Activated CD8-positive, alpha-beta memory T cell treated with anti-CD3 and anti-CD28 coated beads for 24 hours (primary cell): ENCODE data around the gene PPP6R1.

Experiments used
- DNase-seq: peaks from one replicate; pipeline ENCODE4 v3.0.0-alpha.2; 2020

PPP6R1 gene

DNA sequence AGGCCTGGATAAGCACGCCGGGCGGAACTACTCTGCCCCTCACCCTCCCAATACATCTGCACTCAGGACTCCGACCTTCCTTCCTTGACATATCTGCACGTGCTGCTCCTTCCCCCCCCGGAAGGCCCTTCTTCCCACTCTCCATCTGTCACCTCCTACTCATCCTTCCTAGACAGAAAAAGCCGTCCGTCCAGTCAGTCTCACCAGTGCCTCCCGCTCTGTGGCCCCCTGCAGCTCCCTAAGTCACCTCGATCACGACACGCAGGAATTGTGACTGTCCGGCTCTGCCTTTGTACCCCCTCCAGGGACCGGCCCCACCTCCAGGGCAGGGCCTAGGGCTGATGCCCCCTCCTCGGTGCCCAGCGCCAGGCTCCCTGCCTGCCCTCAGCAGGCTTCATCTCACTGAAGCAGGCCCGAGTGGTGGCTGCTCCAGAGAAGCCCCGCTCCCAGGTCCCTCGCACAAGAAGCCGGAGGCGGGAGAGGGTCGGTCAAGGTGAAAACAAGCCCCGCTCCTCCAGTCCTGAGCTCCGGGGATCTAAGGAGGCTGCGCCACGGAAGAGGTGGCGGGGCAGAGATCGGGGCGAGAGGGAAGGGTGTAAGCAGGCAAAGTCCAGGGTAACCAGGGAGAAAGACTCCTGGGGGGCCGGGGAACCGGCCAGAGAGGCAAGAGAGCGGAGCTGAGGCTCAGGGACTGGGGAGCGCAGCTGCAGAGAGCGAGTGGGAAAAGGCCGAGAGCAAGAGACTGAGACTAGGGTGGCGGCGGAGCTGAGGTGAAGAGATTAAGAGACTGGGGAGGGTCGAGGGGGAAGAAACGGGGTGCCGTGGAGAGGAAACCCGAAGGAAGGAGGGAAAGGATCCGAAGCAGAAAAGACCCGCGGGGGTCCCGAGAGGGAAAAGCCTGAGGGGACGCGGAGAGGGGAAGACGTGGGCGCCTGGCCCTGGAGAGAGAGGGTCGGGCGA is 1.1 kb downstream of the PPP6R1 start:
- DNase-seq: peak; percentile 75

DNA sequence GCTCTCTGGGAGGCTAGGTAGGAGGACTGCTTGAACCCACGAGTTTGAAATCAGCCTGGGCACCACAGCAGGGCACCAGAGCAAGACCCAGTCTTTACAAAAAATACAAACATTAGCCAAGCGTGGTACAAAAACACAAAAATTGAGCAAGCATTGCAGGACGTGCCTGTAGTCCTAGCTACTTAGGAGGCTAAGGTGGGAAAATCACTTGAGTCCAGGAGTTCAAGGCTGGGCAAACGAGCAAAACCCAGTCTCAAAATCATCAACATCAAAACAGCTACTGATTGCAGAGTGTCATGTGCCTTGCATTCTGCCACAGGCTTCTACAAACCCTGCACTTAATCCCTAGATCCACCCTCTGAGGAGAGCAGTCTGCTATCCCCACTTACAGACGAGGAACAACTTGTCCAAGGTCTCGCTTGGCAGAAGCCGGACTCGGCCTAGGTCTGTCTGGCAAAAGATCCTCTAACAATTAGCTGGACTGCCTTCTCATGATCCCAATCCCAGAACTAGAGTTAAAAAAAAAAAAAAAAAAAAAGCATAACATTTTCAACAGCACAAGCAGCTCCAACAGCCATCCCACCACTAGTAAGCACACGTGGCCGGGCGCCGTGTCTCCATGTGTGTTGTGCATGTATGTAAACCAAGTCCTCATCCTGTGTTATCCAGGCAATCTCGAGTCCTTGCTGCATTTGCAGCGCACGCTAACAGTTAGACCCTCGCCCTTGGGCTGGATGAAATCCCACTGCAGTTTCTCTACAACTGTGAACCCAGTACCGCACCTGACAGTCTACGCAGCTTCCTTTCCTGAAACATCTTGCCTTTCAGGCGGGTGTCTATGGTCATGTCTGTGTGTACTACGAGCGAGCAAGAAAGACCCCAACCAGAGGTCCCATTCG is 2.0 kb downstream of the PPP6R1 start:
- no peak for DNase-seq

DNA sequence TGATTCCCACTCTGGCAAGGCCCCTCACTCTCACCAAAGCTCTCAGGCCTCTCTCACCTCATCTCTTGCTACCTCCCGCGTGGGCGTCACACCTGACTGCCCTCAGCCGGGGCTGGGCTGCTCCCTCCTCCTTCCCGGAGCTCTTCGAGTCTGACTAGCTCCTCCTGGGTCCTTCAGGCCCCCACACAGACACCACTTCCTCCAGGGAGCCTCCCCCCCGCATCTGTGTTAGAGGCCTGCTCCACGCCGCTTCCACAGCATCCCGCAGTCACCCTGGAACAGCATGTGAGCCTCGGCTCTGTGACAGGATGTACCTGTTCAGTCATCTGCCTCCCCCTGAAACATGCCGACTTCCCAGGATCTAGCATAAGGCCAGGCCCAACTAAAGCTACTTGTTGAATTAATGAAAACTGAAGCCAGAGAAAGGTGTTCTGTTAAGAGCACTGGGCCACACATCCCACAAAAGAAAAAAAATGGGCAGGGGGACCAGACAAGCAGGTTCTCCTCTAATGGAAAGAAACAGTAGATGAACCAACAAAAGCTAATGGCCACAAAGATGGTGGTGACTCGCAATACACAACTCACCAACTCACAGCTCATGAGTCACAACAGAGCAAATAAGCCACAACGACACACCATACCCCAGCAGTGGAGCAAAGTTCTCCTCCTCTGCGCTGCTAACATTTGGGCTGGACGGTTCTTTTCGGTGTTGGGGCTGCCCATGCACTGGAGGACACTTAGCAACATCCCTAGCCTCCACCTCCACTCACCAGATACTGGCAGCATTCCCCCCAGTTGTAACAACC is 3.0 kb downstream of the PPP6R1 start:
- DNase-seq: peak; percentile 79

DNA sequence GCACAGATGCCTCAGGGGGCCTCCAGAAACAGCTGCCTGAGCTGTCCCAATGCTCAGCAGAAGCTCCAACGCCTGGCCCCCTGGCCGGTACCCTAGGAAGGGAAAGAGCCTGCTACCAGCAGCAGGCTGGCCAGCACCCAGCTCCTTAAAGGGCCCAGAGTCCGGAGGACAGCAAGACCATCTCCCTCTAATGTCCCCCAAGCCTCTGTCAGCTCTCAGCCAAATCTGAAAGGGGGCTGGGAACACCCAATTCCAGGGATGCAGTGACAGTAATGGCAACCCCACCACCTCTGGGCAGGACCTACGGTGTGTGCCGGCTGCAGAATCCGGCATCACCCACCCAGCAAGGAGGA is 4.2 kb downstream of the PPP6R1 start:
- DNase-seq: no peak

DNA sequence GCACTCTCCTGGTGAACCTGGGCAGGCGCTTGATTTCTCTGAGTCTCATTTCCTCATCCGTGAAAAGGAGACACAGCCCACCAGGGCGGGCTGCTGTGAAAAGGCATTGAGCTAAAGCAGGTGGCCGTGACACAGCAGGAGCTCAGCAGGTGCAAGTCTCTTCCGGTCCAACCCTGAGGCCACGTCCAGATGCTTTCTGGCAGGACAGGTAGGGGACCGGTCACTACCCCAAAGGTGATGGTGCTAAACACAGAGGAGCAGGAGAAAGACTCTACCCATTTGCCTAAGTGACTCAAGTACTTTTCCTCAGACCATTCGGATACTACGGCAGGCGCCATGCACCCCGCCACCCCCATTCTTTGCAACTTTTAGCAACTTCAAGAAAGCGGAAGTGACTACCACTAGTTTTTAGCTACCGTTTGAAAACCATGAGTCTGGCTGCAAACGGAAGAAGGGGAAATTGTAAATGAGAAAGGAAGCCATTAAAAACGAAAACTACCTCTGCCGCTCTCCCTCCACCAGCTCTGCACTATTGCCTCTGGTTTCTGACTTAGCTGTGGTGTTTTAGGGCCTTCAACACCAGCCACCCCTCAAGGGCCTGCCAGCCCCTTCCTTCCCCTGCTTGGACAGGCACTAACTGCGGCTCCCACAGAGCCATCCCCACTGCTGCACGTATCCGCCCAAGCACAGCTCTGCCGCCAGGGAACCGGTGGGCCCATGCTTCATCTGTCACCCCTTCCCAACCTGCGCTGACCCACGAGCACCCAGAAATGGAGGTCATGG is 4.8 kb downstream of the PPP6R1 start:
- DNase-seq: peak; percentile 87

DNA sequence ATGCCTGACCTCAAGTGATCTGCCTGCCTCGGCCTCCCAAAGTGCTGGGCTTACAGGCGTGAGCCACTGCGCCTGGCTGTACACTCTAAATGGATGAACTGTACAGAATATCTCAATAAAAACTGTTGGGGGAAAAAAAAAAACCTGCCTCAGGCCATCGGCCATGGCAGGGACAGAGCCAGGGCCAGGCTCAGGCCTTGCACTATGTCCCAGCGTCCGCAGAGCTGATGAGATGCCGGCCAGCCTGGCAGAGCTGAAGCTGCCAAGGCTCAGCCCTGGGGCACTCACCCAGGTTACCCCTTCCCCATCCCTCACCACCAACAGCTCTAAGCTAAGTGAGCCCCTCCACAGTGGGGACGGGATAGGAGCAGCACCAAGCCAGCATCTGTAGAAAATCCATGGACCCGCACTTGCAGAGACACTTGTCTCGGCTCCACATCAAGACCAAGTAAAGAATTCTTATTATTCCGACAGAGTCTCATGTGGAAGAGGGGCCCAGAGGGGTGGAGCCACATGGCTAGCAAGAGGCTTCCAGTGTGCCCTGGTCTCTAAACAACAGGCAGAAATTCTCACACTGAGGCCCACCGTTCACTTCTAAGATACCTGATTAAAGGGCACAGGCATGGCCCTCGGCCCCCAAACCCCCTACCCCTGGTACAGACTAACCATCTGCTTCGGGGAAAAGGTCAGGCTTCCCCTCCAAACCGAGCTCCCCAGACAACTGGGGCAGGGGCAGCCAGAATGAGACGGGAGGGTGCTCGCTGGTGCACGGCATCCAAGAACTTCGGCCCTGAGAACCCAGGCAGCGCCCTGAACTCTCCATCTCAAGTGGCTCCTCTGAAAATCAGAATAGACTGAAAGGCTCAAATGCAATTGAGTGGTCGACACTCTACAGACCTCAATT is 5.8 kb downstream of the PPP6R1 start:
- DNase-seq: no peak

DNA sequence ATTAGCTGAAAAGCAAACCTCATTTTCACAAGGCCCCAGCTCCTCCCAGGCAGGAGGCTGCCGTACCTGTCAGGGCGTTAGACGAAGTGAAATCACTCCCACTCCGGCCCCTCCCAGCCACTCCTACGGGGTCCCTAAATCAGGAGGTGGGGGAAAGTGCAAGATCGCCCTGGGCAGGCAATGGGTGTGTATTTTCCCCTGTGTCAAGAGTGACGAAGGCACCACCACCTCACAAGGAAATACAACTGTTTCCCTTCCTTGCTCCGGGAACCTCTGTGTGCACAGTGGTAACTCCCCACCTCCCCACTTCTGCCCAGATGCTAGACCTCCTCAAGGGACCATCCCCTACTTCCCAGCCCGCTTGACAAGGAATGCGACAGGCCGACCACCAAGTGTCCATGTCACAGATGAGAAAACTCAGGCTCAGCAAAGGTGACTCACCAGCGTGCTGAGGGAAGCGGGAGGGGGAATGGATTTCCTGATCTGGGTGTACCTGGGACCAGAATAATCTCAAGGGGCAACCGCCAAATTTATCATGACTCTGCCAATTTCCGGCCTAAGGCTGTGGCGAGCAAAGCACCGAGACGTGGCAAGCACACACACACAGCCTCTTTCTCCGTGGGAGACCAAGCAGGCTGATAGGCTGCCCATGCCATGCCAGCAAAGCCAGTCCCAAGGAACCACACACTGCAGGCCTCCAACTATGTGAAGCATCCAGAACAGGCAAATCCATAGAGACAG is 7.3 kb downstream of the PPP6R1 start:
- DNase-seq: peak; percentile 74

DNA sequence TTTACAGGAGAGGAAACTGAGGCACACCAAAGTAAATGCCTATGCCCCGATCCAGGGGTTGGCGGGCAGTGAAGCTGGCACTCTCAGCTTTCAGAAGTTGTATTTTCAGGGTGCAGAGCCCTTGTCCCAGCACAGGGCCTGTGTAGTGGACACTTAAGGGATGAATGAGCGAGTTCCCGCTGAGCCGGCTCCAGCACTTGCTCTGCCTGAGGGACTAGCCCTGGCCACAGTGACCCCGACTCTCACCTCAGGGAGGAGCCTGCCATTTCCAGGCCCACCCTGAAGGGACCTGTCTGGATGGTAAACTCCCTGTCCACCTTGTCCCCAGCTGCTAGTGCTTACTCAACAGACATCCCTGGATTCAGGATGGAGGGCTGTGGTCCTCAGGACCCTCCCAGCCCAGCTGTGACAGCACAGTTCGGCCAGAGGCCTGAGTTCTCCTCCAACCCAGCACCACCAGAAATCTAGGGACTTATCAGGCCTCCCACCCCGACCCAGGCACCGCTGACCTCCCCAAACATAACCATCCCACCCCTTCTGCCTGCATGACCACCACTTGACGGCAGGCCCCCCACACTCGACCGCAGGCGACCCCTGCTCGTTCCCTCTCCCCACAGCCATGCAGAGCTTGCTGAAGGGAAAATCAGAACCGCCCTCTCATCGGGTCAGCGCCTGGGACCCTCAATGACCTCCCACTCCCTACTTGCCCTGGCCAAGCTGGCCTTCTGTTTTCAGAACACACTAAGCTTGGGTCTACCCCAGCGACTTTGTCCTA is 8.4 kb downstream of the PPP6R1 start:
- DNase-seq: no peak

DNA sequence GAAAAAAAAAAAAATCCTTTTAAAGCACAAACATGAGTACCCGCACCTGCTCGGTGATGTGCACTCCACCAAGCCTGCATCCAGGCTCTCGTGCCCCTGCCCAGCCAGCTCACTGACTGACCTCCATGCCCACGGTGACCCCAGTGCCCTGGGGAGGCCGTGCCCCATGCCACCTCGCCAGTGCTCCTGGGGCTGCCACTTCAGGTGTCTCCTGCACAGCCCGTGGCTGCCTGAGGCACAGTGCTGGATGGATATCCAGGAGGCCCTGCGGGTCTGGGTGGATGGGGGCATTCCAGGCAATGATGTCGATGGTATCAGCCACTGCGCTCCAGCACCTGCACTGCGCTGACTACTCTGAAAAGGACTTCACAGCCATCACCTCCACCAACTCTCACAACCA is 9.0 kb downstream of the PPP6R1 start:
- no peak for DNase-seq

DNA sequence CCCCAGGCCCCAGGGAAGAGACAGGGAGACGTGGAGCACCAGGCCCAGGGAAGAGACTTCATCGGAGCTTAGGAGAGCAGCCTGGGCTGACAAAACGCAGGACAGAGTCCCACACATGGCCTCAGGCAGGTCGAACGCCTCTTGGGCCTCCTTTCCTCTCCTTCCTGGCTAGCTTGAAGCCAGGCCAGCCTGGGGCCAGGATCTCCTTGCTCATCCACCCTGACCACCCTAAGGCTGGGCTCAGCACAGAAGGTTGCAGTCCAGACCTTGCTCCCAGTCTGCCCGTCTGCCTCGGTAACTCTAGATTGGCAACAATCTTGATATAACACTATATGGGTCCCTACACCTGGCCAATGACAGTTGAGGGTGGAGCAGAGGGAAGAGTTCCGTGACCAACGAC is 10.1 kb downstream of the PPP6R1 start:
- DNase-seq: no peak

DNA sequence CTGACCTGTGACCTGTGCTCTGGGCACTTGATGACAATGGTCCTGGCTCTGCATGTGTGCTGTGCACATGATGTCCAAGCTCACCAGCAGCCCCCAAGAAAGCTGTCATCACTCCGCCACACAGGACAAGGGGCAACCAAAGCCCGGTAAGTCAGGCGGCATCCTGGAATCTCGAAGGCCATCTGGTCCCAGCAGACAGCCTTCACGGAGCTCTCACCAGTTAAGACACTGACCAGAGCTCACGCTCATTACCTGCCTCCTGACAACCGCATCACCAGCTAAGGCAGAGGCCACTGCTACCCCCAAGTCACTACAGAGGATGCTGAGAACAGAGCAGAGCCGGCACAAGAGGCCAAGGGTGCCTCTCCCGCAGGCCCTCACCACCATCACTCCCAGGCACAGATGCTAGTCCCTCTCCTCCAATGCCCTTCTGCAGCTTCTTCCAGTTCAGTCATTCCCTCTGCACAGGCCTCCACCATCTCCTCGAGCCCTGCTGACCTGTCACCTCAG is 10.6 kb downstream of the PPP6R1 start:
- DNase-seq: no peak

DNA sequence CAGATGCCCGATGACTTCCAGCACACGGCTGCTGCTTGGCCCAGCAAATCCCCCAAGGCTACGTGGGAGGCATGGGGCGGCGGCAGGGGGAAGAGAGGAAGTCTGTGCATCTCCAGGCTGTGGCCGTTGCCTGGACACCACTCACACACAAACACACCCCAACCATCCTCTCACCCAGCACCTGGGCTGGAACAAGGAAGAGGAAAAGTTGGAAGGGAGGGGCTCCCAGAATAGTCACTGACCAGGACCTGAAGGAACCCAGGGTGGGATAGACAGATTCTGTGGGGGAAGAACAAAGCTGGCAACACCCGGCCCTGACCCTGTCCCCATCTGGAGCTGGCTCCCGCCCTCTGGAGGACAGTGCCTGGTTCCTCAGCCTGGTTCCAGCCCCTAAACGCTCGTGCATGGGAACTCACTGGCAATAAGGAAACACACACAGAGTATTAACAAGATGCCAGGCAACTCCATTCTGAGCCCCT is 11.2 kb downstream of the PPP6R1 start:
- DNase-seq: no peak

DNA sequence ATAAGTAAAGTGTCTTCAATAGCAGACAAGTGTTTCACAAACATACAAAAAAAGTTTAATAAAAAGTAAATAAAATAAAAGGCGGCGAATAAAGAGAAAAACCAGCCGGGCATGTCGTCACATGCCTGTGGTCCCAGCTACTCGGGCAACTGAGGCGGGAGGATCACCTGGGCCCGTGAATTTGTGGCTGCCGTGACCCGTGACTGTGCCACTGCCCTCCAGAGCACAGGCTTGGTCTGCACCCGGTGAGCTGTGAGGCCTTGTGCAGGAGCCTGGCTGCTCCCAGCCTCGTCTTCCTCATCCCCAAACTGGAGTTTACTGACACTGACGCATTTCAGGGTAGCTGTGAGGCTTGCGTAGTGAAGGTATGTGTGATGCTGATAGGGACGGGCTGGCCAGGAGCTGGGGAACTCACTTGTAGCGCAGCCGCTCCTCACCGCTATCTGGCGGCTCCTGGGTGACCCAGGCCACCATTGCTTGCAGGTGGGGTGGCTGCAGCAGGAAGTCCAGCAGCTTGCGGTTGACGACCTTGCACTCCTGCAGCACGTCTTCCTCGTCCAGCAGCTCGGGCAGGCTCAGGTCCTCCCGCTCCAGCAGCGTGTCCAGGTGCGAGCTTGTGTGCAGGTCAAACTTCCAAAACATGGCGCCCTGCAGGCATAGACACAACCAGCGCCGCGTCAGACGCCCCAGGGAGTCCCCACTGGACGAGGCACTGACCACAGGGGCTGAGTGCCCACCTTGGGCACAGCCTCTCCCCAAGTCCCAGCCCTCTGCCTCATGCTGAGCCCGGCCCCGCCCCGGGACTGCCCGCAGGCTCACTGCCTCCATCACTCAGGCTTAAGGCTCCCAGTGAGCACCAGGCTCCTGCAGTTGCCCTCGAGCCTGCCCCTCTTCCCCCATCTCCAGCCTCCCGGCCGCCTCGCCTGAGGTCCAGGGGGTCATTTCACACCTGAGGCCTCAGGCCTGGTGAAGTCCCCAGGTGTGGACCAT is 12.1 kb downstream of the PPP6R1 start:
- no peak for DNase-seq

DNA sequence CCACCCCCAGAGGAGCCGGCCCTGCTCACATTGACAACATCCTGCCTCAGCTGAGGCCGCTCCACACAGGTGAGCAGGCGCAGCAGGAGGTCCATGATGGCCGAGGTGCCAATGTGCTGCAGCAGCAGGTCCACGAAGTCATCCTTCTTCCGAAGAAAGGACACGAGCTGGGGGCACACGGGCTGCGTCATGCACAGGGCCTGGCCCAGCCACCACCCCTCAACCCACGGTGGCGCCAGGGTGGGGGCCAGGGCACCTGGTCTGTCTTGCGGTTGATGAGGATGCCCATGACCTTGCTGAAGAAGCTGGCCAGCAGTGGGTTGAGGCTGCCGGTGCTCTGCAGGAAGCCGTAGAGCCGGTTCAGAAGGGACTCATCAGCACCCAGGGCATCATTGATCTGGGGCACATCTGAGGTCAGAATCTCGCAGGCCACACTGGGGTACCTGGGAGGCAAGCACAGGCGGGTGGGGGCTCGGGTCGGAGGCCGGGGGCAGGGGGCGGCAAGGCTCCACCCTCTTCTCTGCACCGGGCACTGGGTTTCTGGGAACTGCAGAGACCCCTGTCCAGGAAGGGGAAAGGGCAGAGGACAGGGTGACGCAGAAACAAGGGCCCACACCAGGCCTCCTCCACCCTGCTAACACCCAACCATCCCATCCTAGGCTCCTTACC is 13.4 kb downstream of the PPP6R1 start:
- DNase-seq: no peak

DNA sequence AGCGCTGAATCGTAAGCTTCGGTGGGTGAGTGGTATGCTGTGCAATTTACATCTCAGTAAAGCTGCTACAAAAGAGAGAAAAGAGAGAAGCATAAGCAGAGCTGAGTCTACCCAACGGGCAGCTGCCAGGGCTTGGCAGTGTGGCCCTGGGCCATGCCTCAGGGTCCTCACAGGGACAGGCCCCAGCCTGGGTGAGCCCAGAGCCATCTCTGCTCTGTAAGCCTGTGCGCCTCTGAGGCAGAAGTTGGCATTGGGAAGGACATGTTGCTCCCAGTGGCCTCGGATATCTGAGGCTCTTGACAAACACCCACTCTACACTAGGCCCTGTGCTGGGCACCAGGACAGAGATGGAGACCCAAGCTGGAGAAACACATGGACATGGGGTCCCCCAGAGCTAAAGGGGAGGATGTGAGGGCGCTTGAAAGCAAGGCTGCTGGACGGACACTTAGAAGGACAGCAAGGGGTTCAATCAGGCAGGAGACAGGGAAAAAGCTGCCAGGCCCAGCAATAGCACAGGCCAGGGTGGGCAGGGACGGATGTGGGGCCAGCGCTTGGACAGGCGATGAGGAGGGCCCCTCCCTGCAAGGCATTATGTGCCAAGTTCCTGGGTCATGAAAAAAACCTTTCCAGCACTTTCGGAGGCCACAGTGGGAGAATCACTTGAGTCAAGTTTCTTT is 14.7 kb downstream of the PPP6R1 start:
- no peak for DNase-seq

DNA sequence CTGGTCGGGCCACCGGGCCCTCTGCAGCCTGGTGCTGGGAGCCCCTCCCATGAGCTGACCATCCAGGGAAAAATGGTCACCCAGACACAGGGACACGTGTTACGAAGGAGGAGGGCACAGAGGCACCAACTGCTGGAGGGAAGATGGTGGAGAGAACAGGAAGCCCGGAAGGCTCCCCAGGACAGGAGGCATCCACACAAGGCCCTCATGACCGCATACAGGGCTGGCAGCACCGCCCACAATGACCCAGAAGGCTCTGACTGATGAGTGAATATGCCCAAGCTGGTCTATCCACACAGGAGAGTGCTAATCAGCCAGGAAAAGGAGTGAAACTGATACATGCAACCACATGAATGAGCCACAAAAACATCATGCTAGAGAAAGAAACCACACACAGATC is 16.3 kb downstream of the PPP6R1 start:
- DNase-seq: no peak
